Body of pancreas (tissue), 4 donors: ENCODE results near the gene DTNB. TPM values are rescaled to one million over a fixed set of nuclear protein-coding genes. Genes with fewer than 3 reads are reported as not detected.

Experiments
- ATAC-seq: fragments of 150-250 bp; one replicate; pipeline ENCODE4 v1.9.1; 2016
- DNase-seq, 4 donors: peaks; one replicate each; pipeline ENCODE4 v3.0.0-alpha.2; 2019
- H3K27ac ChIP-seq, 4 donors: fragments of 200-600 bp; sonication (generic); 1 replicate in 3 of 4; 2 replicates in 1 of 4; pipeline versions ENCODE4 v1.5.1 to v1.6.1; 2016 to 2019; ENCODE audit warnings: mild to moderate bottlenecking in 1 of 4, mixed read lengths in 1 of 4, moderate library complexity in 1 of 4
- H3K27me3 ChIP-seq, 2 donors: fragments of 200-600 bp; sonication (generic); one replicate each; pipeline ENCODE4 v1.6.0; 2016; ENCODE audit warnings: mild to moderate bottlenecking in 1 of 2
- H3K36me3 ChIP-seq, 2 donors: fragments of 200-600 bp; sonication (generic); replicated peaks in 1 of 2; 2 replicates each; pipeline ENCODE4 v1.5.1; 2016; ENCODE audit warnings: low read depth in 2 of 2; ENCODE audit not compliant: insufficient read depth in 1 of 2
- H3K4me1 ChIP-seq: fragments of 200-600 bp; sonication (generic); one replicate; pipeline ENCODE4 v1.6.0; 2016
- H3K4me3 ChIP-seq, 2 donors: fragments of 200-600 bp; sonication (generic); 1 replicate in 1 of 2; 2 replicates in 1 of 2; pipeline ENCODE4 v1.5.1; 2016 to 2019
- H3K9me3 ChIP-seq, 3 donors: fragments of 200-600 bp; sonication (generic); 1 replicate in 2 of 3; 2 replicates in 1 of 3; pipeline ENCODE4 v1.5.1; 2016
- POLR2A ChIP-seq, 3 donors: fragments of 450-650 bp; IDR thresholded peaks; one replicate each; pipeline ENCODE4 v1.6.1; 2016; ENCODE audit warnings: antibody characterized with exemption in 3 of 3, mild to moderate bottlenecking in 2 of 3
- WGBS, 2 donors: methylation state at CpG; one replicate each; pipeline ENCODE4 v1.1.5; 2017; 5-methylcytosine and 5-hydroxymethylcytosine counted together
- intact Hi-C: fragments of 100-400 bp; cut with DNase I; formaldehyde crosslinking; loops from one replicate; pipeline ENCODE4 v1.15.1; 2023
- total RNA-seq, 2 donors: library from RNA; depleted of rRNA; stranded (reverse); fragments of >200 nt; gene quantifications; one replicate each; pipeline ENCODE4 v1.1.0, GENCODE V29; 2016
- TF ChIP-seq, protein P1 (sequence below), 7 experiments: fragments of 450-650 bp in 4 of 7; fragments of 200-600 bp in 3 of 7; sonication (generic) in 3 of 7; IDR thresholded peaks; one replicate each; pipeline ENCODE4 v1.5.1; 2016 to 2019; ENCODE audit warnings: antibody characterized with exemption in 7 of 7

Gene DTNB
- total RNA-seq, 2 donors from 2014 or later = 17.8 to 22.6 TPM

DNA sequence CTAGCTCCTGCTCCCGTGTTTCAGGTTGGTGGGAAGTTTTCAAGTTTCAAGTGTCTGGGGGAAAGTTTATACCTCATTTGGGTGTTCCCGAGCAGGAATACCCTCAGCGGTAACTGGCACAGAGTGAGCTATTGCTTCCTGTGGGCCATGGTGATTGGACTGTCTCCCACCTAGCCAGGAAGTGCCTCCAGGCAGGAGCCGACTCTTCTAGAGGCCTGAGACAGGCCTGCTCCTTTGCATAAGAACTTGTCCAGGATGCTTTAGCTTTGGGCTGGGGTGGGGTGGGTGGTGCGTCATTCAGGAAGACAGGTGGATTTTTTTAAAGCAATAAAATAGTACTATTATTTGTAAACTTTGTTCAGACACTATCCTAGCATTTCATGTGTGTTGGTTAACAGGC lies 308.1 kb downstream of the DTNB start:
- H3K9me3 ChIP-seq = no peaks in the 10 kb centered on the region
- no peak for TF ChIP-seq POLR2A (IDR thresholded peaks at IDR 0.05)
- TF ChIP-seq, protein P1, sequence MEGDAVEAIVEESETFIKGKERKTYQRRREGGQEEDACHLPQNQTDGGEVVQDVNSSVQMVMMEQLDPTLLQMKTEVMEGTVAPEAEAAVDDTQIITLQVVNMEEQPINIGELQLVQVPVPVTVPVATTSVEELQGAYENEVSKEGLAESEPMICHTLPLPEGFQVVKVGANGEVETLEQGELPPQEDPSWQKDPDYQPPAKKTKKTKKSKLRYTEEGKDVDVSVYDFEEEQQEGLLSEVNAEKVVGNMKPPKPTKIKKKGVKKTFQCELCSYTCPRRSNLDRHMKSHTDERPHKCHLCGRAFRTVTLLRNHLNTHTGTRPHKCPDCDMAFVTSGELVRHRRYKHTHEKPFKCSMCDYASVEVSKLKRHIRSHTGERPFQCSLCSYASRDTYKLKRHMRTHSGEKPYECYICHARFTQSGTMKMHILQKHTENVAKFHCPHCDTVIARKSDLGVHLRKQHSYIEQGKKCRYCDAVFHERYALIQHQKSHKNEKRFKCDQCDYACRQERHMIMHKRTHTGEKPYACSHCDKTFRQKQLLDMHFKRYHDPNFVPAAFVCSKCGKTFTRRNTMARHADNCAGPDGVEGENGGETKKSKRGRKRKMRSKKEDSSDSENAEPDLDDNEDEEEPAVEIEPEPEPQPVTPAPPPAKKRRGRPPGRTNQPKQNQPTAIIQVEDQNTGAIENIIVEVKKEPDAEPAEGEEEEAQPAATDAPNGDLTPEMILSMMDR (IDR thresholded peaks at IDR 0.05) = no peak
- H3K4me1 ChIP-seq = peaks cover 10% of the 10 kb centered on the region
- ATAC-seq = no peak
- H3K4me3 ChIP-seq = no peak overlapping the region
- intact Hi-C loops = no loop called here
- H3K36me3 ChIP-seq = no peaks in the 10 kb centered on the region
- no peak overlapping the region for H3K27ac ChIP-seq
- H3K27me3 ChIP-seq = no peaks in the 10 kb centered on the region
- DNase-seq = no peak
- WGBS, 2 donors = 40 to 53% methylated on average over 3 to 5 of the region's 5 CpGs

- Histone ChIP-seq H3K9me3 (no peaks in the 10 kb centered on the region), H3K4me1 (peaks cover 10% of the 10 kb centered on the region), H3K36me3 (no peaks in the 10 kb centered on the region), H3K27me3 (no peaks in the 10 kb centered on the region), H3K4me3 (no peak overlapping the region), H3K27ac (no peak overlapping the region)
- intact Hi-C loops = no loop called here
- no peak for ATAC-seq
- no peak for DNase-seq
- 63 to 91% methylated on average over 6 of the region's 7 CpGs for WGBS, 2 donors
- TF ChIP-seq POLR2A (IDR thresholded peaks at IDR 0.05) = no peak
- TF ChIP-seq, protein P1 (IDR thresholded peaks at IDR 0.05) = no peak
These were observed 309.6 kb downstream of the DTNB start for GRCh38 chr2:25363733-25364132.

- Histone ChIP-seq H3K27me3 (no peaks in the 10 kb centered on the region), H3K36me3 (no peaks in the 10 kb centered on the region), H3K9me3 (no peaks in the 10 kb centered on the region), H3K4me1 (peaks cover 10% of the 10 kb centered on the region), H3K4me3 (no peak overlapping the region), H3K27ac (peak overlapping the region in 3 of 4 donors; percentile 22 to 76 (median 37))
- TF ChIP-seq POLR2A (IDR thresholded peaks at IDR 0.05) = no peak
- TF ChIP-seq, protein P1 (IDR thresholded peaks at IDR 0.05) = no peak
- intact Hi-C loops = no loop called here
- ATAC-seq (no peak), DNase-seq (peak in 2 of 4 donors; percentile 27 to 57)
- WGBS, 2 donors = 39 to 49% methylated on average over 18 to 21 of the region's 21 CpGs
These were observed 310.8 kb downstream of the DTNB start for GRCh38 chr2:25362434-25363145.

DNA sequence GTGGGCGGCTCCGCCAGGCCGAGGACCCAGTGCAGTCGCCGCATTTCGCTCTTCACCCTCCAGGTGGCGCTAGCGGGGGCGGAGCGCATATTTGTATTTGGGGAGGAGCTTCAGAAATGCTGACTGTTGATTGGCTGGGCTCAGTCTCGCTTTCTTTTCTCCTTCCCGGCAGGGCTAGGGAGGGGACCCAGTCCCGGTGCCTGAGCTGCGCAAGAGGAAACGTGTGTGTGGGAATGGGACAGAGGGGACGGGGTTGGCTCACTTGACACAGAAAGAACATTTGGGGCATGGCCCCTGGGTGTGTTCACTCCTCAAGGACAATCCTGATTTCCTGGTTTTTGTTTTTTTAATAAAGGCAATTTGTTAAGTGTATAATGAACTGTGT lies 311.3 kb downstream of the DTNB start:
- intact Hi-C loops = no loop called here
- WGBS, 2 donors = 0% methylated on average over 6 to 16 of the region's 16 CpGs
- H3K27ac ChIP-seq = peak overlapping the region in 3 of 4 donors; percentile 22 to 76 (median 37)
- no peaks in the 10 kb centered on the region for H3K9me3 ChIP-seq
- peaks cover 10% of the 10 kb centered on the region for H3K4me1 ChIP-seq
- no peak overlapping the region for H3K4me3 ChIP-seq
- ATAC-seq (peak; percentile 100), DNase-seq (peak; percentile 93 to 95 (median 94))
- no peaks in the 10 kb centered on the region for H3K27me3 ChIP-seq
- no peaks in the 10 kb centered on the region for H3K36me3 ChIP-seq
- peak; percentile 38 to 80 (median 78) for TF ChIP-seq POLR2A (IDR thresholded peaks at IDR 0.05)
- TF ChIP-seq, protein P1 (IDR thresholded peaks at IDR 0.05) = peak; percentile 96 to 99 (median 98)
